Stomach (tissue), 9 donors: ENCODE data around the gene CFAP97D1. TPM values are rescaled to one million over a fixed set of nuclear protein-coding genes. Genes with fewer than 3 reads are reported as not detected.

Experiments used
- DNase-seq, 2 donors: peaks; one replicate each; pipeline versions ENCODE4 v3.0.0 to v3.0.0-alpha.2; 2013 to 2019
- H3K27ac ChIP-seq, 5 donors: fragments of 200-600 bp in 4 of 5; sonication (generic) in 4 of 5; one replicate each; pipeline ENCODE4 v1.5.1; 2013 to 2019; ENCODE audit warnings: mild to moderate bottlenecking in 1 of 5, moderate library complexity in 1 of 5
- H3K27me3 ChIP-seq, 3 donors: fragments of 200-600 bp; sonication (generic); one replicate each; pipeline ENCODE4 v1.5.1; 2017 to 2019; ENCODE audit warnings: mixed run types in 1 of 3
- H3K36me3 ChIP-seq, 4 donors: fragments of 200-600 bp; sonication (generic); 1 replicate in 3 of 4; 2 replicates in 1 of 4; pipeline ENCODE4 v1.5.1; 2016 to 2019
- H3K4me1 ChIP-seq, 4 donors: fragments of 200-600 bp; sonication (generic); one replicate each; pipeline ENCODE4 v1.5.1; 2016 to 2019
- H3K4me3 ChIP-seq, 4 donors: fragments of 200-600 bp; sonication (generic) in 3 of 4; one replicate each; pipeline ENCODE4 v1.5.1; 2016 to 2019; ENCODE audit warnings: mild to moderate bottlenecking in 1 of 4
- H3K9me3 ChIP-seq, 4 donors: fragments of 200-600 bp; sonication (generic); one replicate each; pipeline ENCODE4 v1.5.1; 2016 to 2019
- CTCF ChIP-seq, 7 experiments: fragments of 450-650 bp in 4 of 7; fragments of 200-600 bp in 3 of 7; sonication (generic) in 3 of 7; IDR thresholded peaks; one replicate each; pipeline ENCODE4 v1.5.1; 2016 to 2019; ENCODE audit warnings: antibody characterized with exemption in 7 of 7, control low read depth in 2 of 7, mild to moderate bottlenecking in 1 of 7
- EP300 ChIP-seq: sonication (generic); formaldehyde crosslinking; IDR thresholded peaks from one replicate; pipeline ENCODE4 v1.6.1; 2017; ENCODE audit warnings: antibody characterized with exemption
- POLR2A ChIP-seq, 4 donors: fragments of 450-650 bp; IDR thresholded peaks; one replicate each; pipeline ENCODE4 v1.6.1; 2016; ENCODE audit warnings: antibody characterized with exemption in 4 of 4, control low read depth in 2 of 4, mild to moderate bottlenecking in 1 of 4, moderate library complexity in 1 of 4
- POLR2AphosphoS5 ChIP-seq, 3 donors: sonication (generic); formaldehyde crosslinking; IDR thresholded peaks; one replicate each; pipeline ENCODE4 v1.6.1; 2016; ENCODE audit warnings: antibody characterized with exemption in 3 of 3
- WGBS, 5 donors: extraction: QIAGEN DNeasy Blood & Tissue Kit in 3 of 5; methylation state at CpG; one replicate each; pipeline versions ENCODE4 v1.1.5 to v1.1.7; 2013 to 2018; 5-methylcytosine and 5-hydroxymethylcytosine counted together
- intact Hi-C: fragments of 100-400 bp; cut with DNase I; formaldehyde crosslinking; loops from one replicate; pipeline ENCODE4 v1.15.1; 2023; ENCODE audit warnings: low total_unique reads
- polyA plus RNA-seq, 3 donors: library from polyadenylated mRNA; stranded (reverse); fragments of 200-250 nt; gene quantifications; one replicate each; pipeline ENCODE4 v1.2.3, GENCODE V29; 2013
- total RNA-seq, 5 donors: library from RNA; depleted of rRNA; stranded (reverse); fragments of >200 nt; gene quantifications; one replicate each; pipeline versions ENCODE4 v1.1.0 to v1.2.3, GENCODE V29; 2014 to 2016
- donor health status: healthy with polysubstance abuse.
- donor health status: Bipolar disorder and iron deficiency.
- donor health status: healthy.

The CFAP97D1 gene
- total and polyA plus RNA-seq, 8 donors: not detected

GRCh38 chr17:43767053-43767712 is 13.1 kb upstream of the CFAP97D1 start:
- H3K36me3 ChIP-seq: peaks cover 22 to 58% (median 53%) of the 10 kb centered on the region in 4 donors
- WGBS, 5 donors: 70 to 85% (median 78%) methylated on average over 5 to 6 of the region's 6 CpGs
- intact Hi-C loops: no loop called here

GRCh38 chr17:43767713-43768059 is 12.5 kb upstream of the CFAP97D1 start:
- TF ChIP-seq POLR2AphosphoS5 (IDR thresholded peaks at IDR 0.05): no peak
- no peak for TF ChIP-seq EP300
- TF ChIP-seq POLR2A (IDR thresholded peaks at IDR 0.05): no peak
- TF ChIP-seq CTCF (IDR thresholded peaks at IDR 0.05): no peak
- H3K4me3 ChIP-seq: no peak overlapping the region
- WGBS, 5 donors: 49 to 69% (median 64%) methylated on average over 5 of the region's 5 CpGs
- no peaks in the 10 kb centered on the region for H3K27me3 ChIP-seq
- DNase-seq: peak in 1 of 2 donors; percentile 23
- peak overlapping the region in 4 of 5 donors; percentile 8 to 65 (median 34) for H3K27ac ChIP-seq
- peaks cover 17 to 52% (median 39%) of the 10 kb centered on the region in 4 donors for H3K4me1 ChIP-seq
- intact Hi-C loops: no loop called here
- peaks cover 27 to 63% (median 58%) of the 10 kb centered on the region in 4 donors for H3K36me3 ChIP-seq
- H3K9me3 ChIP-seq: no peaks in the 10 kb centered on the region

More at GRCh38 chr17:43767053-43767712, 13.1 kb upstream of the CFAP97D1 start:
- Histone ChIP-seq H3K27me3 (no peaks in the 10 kb centered on the region), H3K27ac (peak overlapping the region in 3 of 5 donors; percentile 25 to 42 (median 25)), H3K9me3 (no peaks in the 10 kb centered on the region), H3K4me1 (peaks cover 12 to 47% (median 34%) of the 10 kb centered on the region in 4 donors), H3K4me3 (no peak overlapping the region)
- TF ChIP-seq CTCF (IDR thresholded peaks at IDR 0.05): no peak
- TF ChIP-seq POLR2A (IDR thresholded peaks at IDR 0.05): no peak
- TF ChIP-seq EP300: no peak
- no peak for TF ChIP-seq POLR2AphosphoS5 (IDR thresholded peaks at IDR 0.05)
- DNase-seq: peak in 1 of 2 donors; percentile 15

- H3K4me3 ChIP-seq: no peak overlapping the region
- peak overlapping the region in 4 of 5 donors; percentile 22 to 65 (median 34) for H3K27ac ChIP-seq
- 24 to 38% (median 31%) methylated on average over 9 of the region's 9 CpGs for WGBS, 5 donors
- peak; percentile 62 to 67 for DNase-seq
- peaks cover 33 to 70% (median 65%) of the 10 kb centered on the region in 4 donors for H3K36me3 ChIP-seq
- peaks cover 24 to 59% (median 46%) of the 10 kb centered on the region in 4 donors for H3K4me1 ChIP-seq
- no peaks in the 10 kb centered on the region for H3K27me3 ChIP-seq
- no peaks in the 10 kb centered on the region for H3K9me3 ChIP-seq
- intact Hi-C loops: no loop called here
- TF ChIP-seq POLR2AphosphoS5 (IDR thresholded peaks at IDR 0.05): peak in 1 of 3 donors; percentile 56
- no peak for TF ChIP-seq EP300
Measured at GRCh38 chr17:43768382-43768781, 11.9 kb upstream of the CFAP97D1 start.

- Histone ChIP-seq H3K36me3 (peaks cover 38 to 76% (median 71%) of the 10 kb centered on the region in 4 donors), H3K27me3 (no peaks in the 10 kb centered on the region), H3K9me3 (no peaks in the 10 kb centered on the region), H3K4me1 (peaks cover 28 to 64% (median 51%) of the 10 kb centered on the region in 4 donors), H3K27ac (peak overlapping the region; percentile 1 to 65 (median 42)), H3K4me3 (no peak overlapping the region)
- intact Hi-C loops: no loop called here
- TF ChIP-seq POLR2AphosphoS5 (IDR thresholded peaks at IDR 0.05) (no peak), CTCF (IDR thresholded peaks at IDR 0.05) (no peak), EP300 (no peak), POLR2A (IDR thresholded peaks at IDR 0.05) (no peak)
- no peak for DNase-seq
- 80 to 91% (median 90%) methylated on average over 7 of the region's 7 CpGs for WGBS, 5 donors
Measured at GRCh38 chr17:43768943-43769342, 11.3 kb upstream of the CFAP97D1 start.

GRCh38 chr17:43769426-43769825 is 10.8 kb upstream of the CFAP97D1 start:
- no peaks in the 10 kb centered on the region for H3K27me3 ChIP-seq
- no peaks in the 10 kb centered on the region for H3K9me3 ChIP-seq
- TF ChIP-seq POLR2A (IDR thresholded peaks at IDR 0.05): no peak
- TF ChIP-seq EP300: no peak
- TF ChIP-seq CTCF (IDR thresholded peaks at IDR 0.05): no peak
- no peak for TF ChIP-seq POLR2AphosphoS5 (IDR thresholded peaks at IDR 0.05)
- intact Hi-C loops: no loop called here
- no peak overlapping the region for H3K4me3 ChIP-seq
- peaks cover 43 to 80% (median 76%) of the 10 kb centered on the region in 4 donors for H3K36me3 ChIP-seq
- DNase-seq: no peak
- peaks cover 28 to 69% (median 56%) of the 10 kb centered on the region in 4 donors for H3K4me1 ChIP-seq
- WGBS, 5 donors: 91 to 94% (median 92%) methylated on average over 6 to 16 of the region's 16 CpGs
- H3K27ac ChIP-seq: peak overlapping the region in 3 of 5 donors; percentile 42 to 65 (median 53)
